Testis (tissue), 3 donors: Measurements from ENCODE around the gene AVP. TPM values are rescaled to one million over a fixed set of nuclear protein-coding genes. Genes with fewer than 3 reads are reported as not detected.

Experiments used
- DNase-seq: peaks from one replicate; pipeline ENCODE4 v3.0.0-alpha.2; 2019
- H3K27ac ChIP-seq, 2 donors: fragments of 200-600 bp; sonication (generic); one replicate each; pipeline ENCODE4 v1.5.1; 2019
- H3K27me3 ChIP-seq: fragments of 200-600 bp; sonication (generic); one replicate; pipeline ENCODE4 v1.5.1; 2019
- H3K36me3 ChIP-seq: fragments of 200-600 bp; sonication (generic); one replicate; pipeline ENCODE4 v1.5.1; 2017; ENCODE audit warnings: low read depth; ENCODE audit errors: missing control alignments
- H3K4me1 ChIP-seq: fragments of 200-600 bp; sonication (generic); one replicate; pipeline ENCODE4 v1.5.1; 2019
- H3K4me3 ChIP-seq, 2 donors: fragments of 200-600 bp; sonication (generic); one replicate each; pipeline ENCODE4 v1.5.1; 2017 to 2019
- H3K9me3 ChIP-seq: fragments of 200-600 bp; sonication (generic); one replicate; pipeline ENCODE4 v1.5.1; 2017
- CTCF ChIP-seq, 3 experiments: fragments of 450-650 bp in 2 of 3; fragments of 200-600 bp in 1 of 3; sonication (generic) in 1 of 3; IDR thresholded peaks; one replicate each; pipeline ENCODE4 v1.5.1; 2016 to 2019; ENCODE audit warnings: antibody characterized with exemption in 3 of 3, mild to moderate bottlenecking in 2 of 3, moderate library complexity in 1 of 3
- POLR2A ChIP-seq: fragments of 450-650 bp; IDR thresholded peaks from one replicate; pipeline ENCODE4 v1.6.1; 2017; ENCODE audit warnings: antibody characterized with exemption, mild to moderate bottlenecking, moderate library complexity
- WGBS, 2 donors: methylation state at CpG; one replicate each; pipeline ENCODE4 v1.1.5; 2018; 5-methylcytosine and 5-hydroxymethylcytosine counted together
- intact Hi-C: fragments of 100-400 bp; cut with DNase I; formaldehyde crosslinking; loops from one replicate; pipeline ENCODE4 v1.15.1; 2023; ENCODE audit warnings: low total_unique reads
- polyA plus RNA-seq: library from polyadenylated mRNA; stranded (reverse); fragments of 350-450 nt; fragmentation: Illumina TruSeq; extraction: RNeasy Lipid Tissue Mini Kit (QIAGEN cat#74804); gene quantifications from one replicate; pipeline ENCODE4 v1.2.3, GENCODE V29; 2014; ENCODE audit warnings: low read depth, low replicate concordance; ENCODE audit not compliant: insufficient read depth
- total RNA-seq, 2 donors: library from RNA; depleted of rRNA; stranded (reverse); fragments of >200 nt; gene quantifications; one replicate each; pipeline ENCODE4 v1.2.3, GENCODE V29; 2016

The AVP gene
- total and polyA plus RNA-seq, 3 donors from 2014 or later, result 1.3 TPM; not detected in 2

- no peak for DNase-seq
- H3K27ac ChIP-seq, result no peak overlapping the region
- H3K4me3 ChIP-seq, result no peak overlapping the region
- H3K4me1 ChIP-seq, result no peaks in the 10 kb centered on the region
- no peaks in the 10 kb centered on the region for H3K36me3 ChIP-seq
- TF ChIP-seq CTCF (IDR thresholded peaks at IDR 0.05) (no peak), POLR2A (no peak)
- H3K27me3 ChIP-seq, result no peaks in the 10 kb centered on the region
- H3K9me3 ChIP-seq, result no peaks in the 10 kb centered on the region
- intact Hi-C loops, result no loop called here
- 91% methylated on average over 6 to 7 of the region's 7 CpGs for WGBS, 2 donors
Observed at GRCh38 chr20:3111507-3111906, 27.0 kb upstream of the AVP start.

- H3K4me1 ChIP-seq, result no peaks in the 10 kb centered on the region
- WGBS, 2 donors, result 90 to 93% methylated on average over 11 to 23 of the region's 23 CpGs
- H3K9me3 ChIP-seq, result no peaks in the 10 kb centered on the region
- no peak overlapping the region for H3K4me3 ChIP-seq
- intact Hi-C loops, result no loop called here
- no peaks in the 10 kb centered on the region for H3K27me3 ChIP-seq
- no peak overlapping the region for H3K27ac ChIP-seq
- no peak for TF ChIP-seq POLR2A
- no peak for TF ChIP-seq CTCF (IDR thresholded peaks at IDR 0.05)
- no peak for DNase-seq
- no peaks in the 10 kb centered on the region for H3K36me3 ChIP-seq
Observed at GRCh38 chr20:3109350-3110302, 25.1 kb upstream of the AVP start.

GRCh38 chr20:3107464-3108025 lies 23.0 kb upstream of the AVP start:
- H3K9me3 ChIP-seq, result no peaks in the 10 kb centered on the region
- H3K36me3 ChIP-seq, result no peaks in the 10 kb centered on the region
- no peak overlapping the region for H3K4me3 ChIP-seq
- no peaks in the 10 kb centered on the region for H3K27me3 ChIP-seq
- 92 to 96% methylated on average over 10 to 12 of the region's 12 CpGs for WGBS, 2 donors
- no peak for DNase-seq
- H3K4me1 ChIP-seq, result no peaks in the 10 kb centered on the region
- no peak for TF ChIP-seq CTCF (IDR thresholded peaks at IDR 0.05)
- no peak for TF ChIP-seq POLR2A
- intact Hi-C loops, result no loop called here
- H3K27ac ChIP-seq, result no peak overlapping the region

GRCh38 chr20:3106658-3107463 lies 22.3 kb upstream of the AVP start:
- TF ChIP-seq CTCF (IDR thresholded peaks at IDR 0.05) (no peak), POLR2A (no peak)
- no peak overlapping the region for H3K27ac ChIP-seq
- H3K4me1 ChIP-seq, result no peaks in the 10 kb centered on the region
- H3K4me3 ChIP-seq, result no peak overlapping the region
- H3K36me3 ChIP-seq, result no peaks in the 10 kb centered on the region
- DNase-seq, result no peak
- H3K9me3 ChIP-seq, result no peaks in the 10 kb centered on the region
- WGBS, 2 donors, result 74 to 91% methylated on average over 11 to 14 of the region's 14 CpGs
- no peaks in the 10 kb centered on the region for H3K27me3 ChIP-seq
- intact Hi-C loops, result no loop called here
